HepG2 (cell line): Measurements from ENCODE around the gene NINJ2. TPM values are rescaled to one million over a fixed set of nuclear protein-coding genes. Genes with fewer than 3 reads are reported as not detected.
A peak's percentile ranks its signal among the peaks of the same experiment; 100 is the strongest.

ENCODE experiments used
- ATF1 ChIP-seq: IDR thresholded peaks from 2 replicates; pipeline ENCODE4 v1.6.1; 2016; ENCODE audit warnings: mild to moderate bottlenecking, control low read depth
- CHD2 ChIP-seq: IDR thresholded peaks from 2 replicates; pipeline ENCODE4 v1.6.1; 2011; ENCODE audit warnings: low read depth, low read length, improper control_type of control experiment
- FOSL2 ChIP-seq: sonication (generic); formaldehyde crosslinking; IDR thresholded peaks from 2 replicates; pipeline ENCODE4 v1.4.0; 2020; ENCODE audit warnings: missing genetic modification reagents
- FOXA1 ChIP-seq, 2 experiments: fragments of 450-650 bp in 1 of 2; sonication (generic) in 1 of 2; formaldehyde crosslinking in 1 of 2; IDR thresholded peaks; 2 replicates each; pipeline versions ENCODE4 v1.4.0 to v1.6.1; 2016 to 2020; ENCODE audit warnings: missing genetic modification reagents in 1 of 2
- HDAC1 ChIP-seq: sonication (generic); formaldehyde crosslinking; IDR thresholded peaks from 2 replicates; pipeline ENCODE4 v1.5.1; 2020; ENCODE audit warnings: mild to moderate bottlenecking, missing genetic modification reagents
- HIVEP1 ChIP-seq: sonication (generic); formaldehyde crosslinking; IDR thresholded peaks from 2 replicates; pipeline ENCODE4 v1.4.0; 2020; ENCODE audit warnings: mild to moderate bottlenecking, missing genetic modification reagents
- HOXA7 ChIP-seq: sonication (generic); formaldehyde crosslinking; IDR thresholded peaks from 2 replicates; pipeline ENCODE4 v1.8.1; 2022; ENCODE audit warnings: mild to moderate bottlenecking, missing genetic modification reagents, moderate library complexity
- IRX3 ChIP-seq: sonication (generic); formaldehyde crosslinking; IDR thresholded peaks from 2 replicates; pipeline ENCODE4 v1.8.1; 2023; ENCODE audit warnings: mild to moderate bottlenecking, low read depth, missing genetic modification reagents, borderline replicate concordance
- KLF15 ChIP-seq: sonication (generic); formaldehyde crosslinking; IDR thresholded peaks from 2 replicates; pipeline ENCODE4 v1.8.1; 2023; ENCODE audit warnings: borderline replicate concordance, mild to moderate bottlenecking, inconsistent platforms, missing genetic modification reagents, mixed read lengths
- MEIS2 ChIP-seq: sonication (generic); formaldehyde crosslinking; IDR thresholded peaks from 2 replicates; pipeline ENCODE4 v1.9.0; 2021; ENCODE audit warnings: mild to moderate bottlenecking, missing genetic modification reagents
- MIER2 ChIP-seq: IDR thresholded peaks from 2 replicates; pipeline ENCODE4 v1.6.1; 2016; ENCODE audit warnings: missing biosample characterization, missing genetic modification reagents
- MNT ChIP-seq: fragments of 450-650 bp; IDR thresholded peaks from 2 replicates; pipeline ENCODE4 v1.6.1; 2016
- PHF5A ChIP-seq: IDR thresholded peaks from one replicate; pipeline ENCODE4 v1.6.1; 2018; ENCODE audit warnings: low read depth, missing genetic modification reagents; ENCODE audit not compliant: unreplicated experiment
- POLR2G ChIP-seq: fragments of 200-400 bp; formaldehyde crosslinking; IDR thresholded peaks from 2 replicates; pipeline ENCODE4 v1.6.1; 2018; ENCODE audit warnings: mild to moderate bottlenecking, low read depth, low read length, moderate library complexity
- SAFB2 ChIP-seq: sonication (generic); formaldehyde crosslinking; IDR thresholded peaks from 2 replicates; pipeline ENCODE4 v1.5.1; 2020; ENCODE audit warnings: missing genetic modification reagents, low read depth, mild to moderate bottlenecking, borderline replicate concordance
- SIN3A ChIP-seq: IDR thresholded peaks from 2 replicates; pipeline ENCODE4 v1.6.1; 2011; ENCODE audit warnings: low read depth, mild to moderate bottlenecking, control low read depth, low read length, borderline replicate concordance
- TBX3 ChIP-seq: fragments of 450-650 bp; IDR thresholded peaks from 2 replicates; pipeline ENCODE4 v1.6.1; 2017; ENCODE audit warnings: antibody characterized with exemption, mild to moderate bottlenecking, inconsistent platforms, borderline replicate concordance
- TCF7 ChIP-seq: sonication (generic); IDR thresholded peaks from 2 replicates; pipeline ENCODE4 v1.6.1; 2016; ENCODE audit warnings: antibody characterized with exemption, low read depth
- TEAD3 ChIP-seq: optimal IDR thresholded peaks from 2 replicates; pipeline ENCODE3; 2016; ENCODE audit warnings: borderline replicate concordance
- THAP7 ChIP-seq: sonication (generic); formaldehyde crosslinking; IDR thresholded peaks from 2 replicates; pipeline ENCODE4 v1.8.1; 2023; ENCODE audit warnings: mild to moderate bottlenecking, missing genetic modification reagents
- ZFP90 ChIP-seq: sonication (generic); formaldehyde crosslinking; IDR thresholded peaks from 2 replicates; pipeline ENCODE4 v1.8.0; 2022; ENCODE audit warnings: missing genetic modification reagents, mild to moderate bottlenecking, inconsistent platforms, borderline replicate concordance
- ZFYVE20 ChIP-seq: sonication (generic); formaldehyde crosslinking; IDR thresholded peaks from 2 replicates; pipeline ENCODE4 v1.8.0; 2023; ENCODE audit warnings: low read depth, mild to moderate bottlenecking, moderate library complexity, missing genetic modification reagents, borderline replicate concordance
- ZKSCAN5 ChIP-seq: sonication (generic); formaldehyde crosslinking; IDR thresholded peaks from 2 replicates; pipeline ENCODE4 v1.5.1; 2020; ENCODE audit warnings: mild to moderate bottlenecking, missing genetic modification reagents
- ZKSCAN8 ChIP-seq: IDR thresholded peaks from 2 replicates; pipeline ENCODE4 v1.6.1; 2016; ENCODE audit warnings: borderline replicate concordance, missing genetic modification reagents, missing compliant biosample characterization
- ZMYM3 ChIP-seq: sonication (generic); formaldehyde crosslinking; IDR thresholded peaks from 2 replicates; pipeline ENCODE4 v1.5.1; 2020; ENCODE audit warnings: mild to moderate bottlenecking, missing genetic modification reagents
- ZMYM4 ChIP-seq: sonication (generic); formaldehyde crosslinking; IDR thresholded peaks from 2 replicates; pipeline ENCODE4 v1.8.1; 2023; ENCODE audit warnings: mild to moderate bottlenecking, missing genetic modification reagents
- ZNF431 ChIP-seq: sonication (generic); formaldehyde crosslinking; IDR thresholded peaks from 2 replicates; pipeline ENCODE4 v1.9.0; 2022; ENCODE audit warnings: missing genetic modification reagents, low read depth, mild to moderate bottlenecking, borderline replicate concordance
- ZNF724P ChIP-seq: sonication (generic); formaldehyde crosslinking; IDR thresholded peaks from 2 replicates; pipeline ENCODE4 v1.8.0; 2022; ENCODE audit warnings: missing genetic modification reagents, borderline replicate concordance
- ZSCAN22 ChIP-seq: sonication (generic); formaldehyde crosslinking; IDR thresholded peaks from 2 replicates; pipeline ENCODE4 v1.4.0; 2020; ENCODE audit warnings: mild to moderate bottlenecking, missing genetic modification reagents
- polyA plus RNA-seq, 8 experiments: library from polyadenylated mRNA; depleted of rRNA in 3 of 8; stranded (reverse) in 7 of 8; unstranded in 1 of 8; fragments of >200 nt; fragmentation: Illumina TruSeq in 4 of 8; extraction: Trizol in 4 of 8; gene quantifications; 2 replicates each; pipeline versions ENCODE4 v1.2.1 to v1.2.3, GENCODE V29; 2011 to 2016; ENCODE audit warnings: low read depth in 4 of 8, missing spikeins in 1 of 8, mixed read lengths in 1 of 8; ENCODE audit not compliant: insufficient read depth in 1 of 8
- total RNA-seq, 5 experiments: library from RNA; depleted of rRNA; stranded (reverse); fragments of >200 nt; fragmentation: Illumina TruSeq; extraction: Trizol; gene quantifications; 2 replicates each; pipeline ENCODE4 v1.2.3, GENCODE V29; 2016; ENCODE audit warnings: low read depth in 1 of 5
- TF ChIP-seq, protein P1 (sequence below): sonication (generic); formaldehyde crosslinking; IDR thresholded peaks from 2 replicates; pipeline ENCODE4 v1.5.0; 2020; ENCODE audit warnings: missing genetic modification reagents

The NINJ2 gene
- total and polyA plus RNA-seq, 2 of the 13 experiments (the other 11 are each of a cell fraction or from before 2014, with no cell fraction given) = 0.62 to 3.8 TPM

DNA sequence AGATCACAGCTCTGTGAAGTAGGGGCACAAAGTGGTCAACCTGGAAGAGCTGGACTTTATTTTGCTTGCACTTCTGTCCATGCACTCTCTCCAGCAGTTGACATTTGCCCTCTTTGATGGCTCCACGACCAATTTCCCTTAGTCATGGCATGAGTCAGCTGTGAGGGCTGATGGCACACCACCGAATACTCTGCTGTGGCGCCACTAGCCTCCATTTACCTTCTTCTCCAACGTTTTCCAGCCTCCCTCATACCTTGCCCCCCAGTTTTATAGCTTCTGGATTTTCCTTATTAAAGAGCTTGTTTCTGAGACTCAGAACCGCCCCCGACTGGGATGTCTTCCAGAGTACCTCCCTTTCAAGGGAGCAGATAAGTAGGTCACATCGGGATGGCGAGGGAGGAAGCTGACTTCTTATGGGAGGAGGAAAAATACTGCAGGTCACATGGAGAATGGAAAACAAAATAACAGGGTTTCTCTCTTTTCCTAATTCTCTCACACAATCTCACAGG is 17.6 kb downstream of the NINJ2 start (continued):
- TF ChIP-seq ZKSCAN8 = peak; percentile 25; the same call in 1 of the 2 replicates
- TF ChIP-seq, protein P1, sequence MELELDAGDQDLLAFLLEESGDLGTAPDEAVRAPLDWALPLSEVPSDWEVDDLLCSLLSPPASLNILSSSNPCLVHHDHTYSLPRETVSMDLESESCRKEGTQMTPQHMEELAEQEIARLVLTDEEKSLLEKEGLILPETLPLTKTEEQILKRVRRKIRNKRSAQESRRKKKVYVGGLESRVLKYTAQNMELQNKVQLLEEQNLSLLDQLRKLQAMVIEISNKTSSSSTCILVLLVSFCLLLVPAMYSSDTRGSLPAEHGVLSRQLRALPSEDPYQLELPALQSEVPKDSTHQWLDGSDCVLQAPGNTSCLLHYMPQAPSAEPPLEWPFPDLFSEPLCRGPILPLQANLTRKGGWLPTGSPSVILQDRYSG = no peak; the same call in 1 of the 2 replicates
- TF ChIP-seq IRX3 (CRISPR knock-in tag) = no peak
- no peak; the same call in 1 of the 2 replicates for TF ChIP-seq SAFB2
- no peak for TF ChIP-seq ATF1 (CRISPR knock-in tag)
- no peak for TF ChIP-seq ZNF431 (CRISPR knock-in tag)
- TF ChIP-seq ZSCAN22 (CRISPR knock-in tag) = no peak
- TF ChIP-seq ZMYM3 = peak; percentile 53; the same call in 1 of the 2 replicates
- TF ChIP-seq HDAC1 (CRISPR knock-in tag) = peak; percentile 63; the same call in 1 of the 2 replicates
- no peak for TF ChIP-seq HIVEP1 (CRISPR knock-in tag)
- TF ChIP-seq THAP7 (CRISPR knock-in tag) = no peak
- TF ChIP-seq ZNF724P (CRISPR knock-in tag) = no peak
- no peak for TF ChIP-seq CHD2
- no peak for TF ChIP-seq TBX3
- TF ChIP-seq ZFYVE20 (CRISPR knock-in tag) = no peak
- TF ChIP-seq MEIS2 (CRISPR knock-in tag) = 0 out of 2 replicates have a peak, but pooled peaks have one; percentile 45
- no peak for TF ChIP-seq POLR2G
- TF ChIP-seq MIER2 = 0 out of 2 replicates have a peak, but pooled peaks have one; percentile 27
- no peak for TF ChIP-seq ZMYM4
- 0 out of 2 replicates have a peak, but pooled peaks have one; percentile 13 for TF ChIP-seq MNT
- no peak for TF ChIP-seq KLF15 (CRISPR knock-in tag)
- TF ChIP-seq TCF7 = peak; percentile 25; the same call in 1 of the 2 replicates
- TF ChIP-seq FOXA1 (IDR thresholded peaks at IDR 0.05) = no peak
- peak; percentile 55 for TF ChIP-seq FOXA1 (CRISPR knock-in tag; IDR thresholded peaks at IDR 0.05)
- peak; percentile 74 for TF ChIP-seq SIN3A
- TF ChIP-seq HOXA7 (CRISPR knock-in tag) = no peak
- TF ChIP-seq PHF5A (CRISPR knock-in tag) = no peak
- TF ChIP-seq TEAD3 (CRISPR knock-in tag) = peak; percentile 63
- TF ChIP-seq ZFP90 (CRISPR knock-in tag) = no peak
- TF ChIP-seq ZKSCAN5 (CRISPR knock-in tag) = no peak
- TF ChIP-seq FOSL2 = peak; percentile 91
